ENCODE results near the gene IGDCC3.

IGDCC3 gene

DNA sequence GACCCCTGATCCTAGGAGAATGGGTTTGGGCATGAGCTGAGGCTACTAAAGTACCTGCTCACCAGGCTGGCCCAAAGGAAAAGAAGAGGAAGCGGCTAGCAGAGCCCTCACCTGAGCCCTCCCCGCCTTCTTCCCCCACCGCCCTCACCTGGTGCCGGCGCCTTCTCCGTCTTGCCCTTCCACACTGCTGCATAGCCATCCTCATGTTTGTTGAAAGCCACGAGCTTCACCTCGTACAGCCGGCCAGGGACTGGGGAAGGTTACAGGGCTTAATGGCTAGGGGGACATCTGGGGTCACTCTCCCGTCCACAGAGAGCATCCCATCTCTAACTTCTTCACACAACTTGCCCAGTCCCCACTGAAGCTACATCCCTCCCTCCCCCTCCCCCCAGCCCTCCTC, 13.9 kb upstream of the IGDCC3 start:
- DNase-seq (ENCODE audit: extremely low spot score, insufficient read length, low read depth): no peak
- FAIRE-seq: no peak

DNA sequence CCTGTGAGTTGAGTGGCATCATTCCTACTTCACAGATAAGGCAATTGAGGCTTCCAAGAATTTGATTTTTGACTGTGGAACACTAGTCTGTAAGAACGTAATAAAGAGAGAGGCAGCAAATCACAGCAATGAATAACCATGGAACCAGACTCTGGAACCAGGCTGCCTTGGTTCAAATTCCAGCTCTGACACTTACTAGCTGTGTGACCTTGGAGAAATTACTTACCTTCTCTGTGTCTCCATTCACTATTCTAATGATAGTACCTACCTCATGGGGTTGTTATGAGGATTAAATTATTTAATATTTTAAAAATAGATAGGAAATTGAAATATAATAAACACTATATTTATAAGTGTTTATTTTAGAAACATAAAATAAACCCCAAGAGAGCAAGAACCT, 12.6 kb upstream of the IGDCC3 start:
- DNase-seq (ENCODE audit: extremely low spot score, insufficient read length, low read depth): no peak
- no peak for FAIRE-seq

DNA sequence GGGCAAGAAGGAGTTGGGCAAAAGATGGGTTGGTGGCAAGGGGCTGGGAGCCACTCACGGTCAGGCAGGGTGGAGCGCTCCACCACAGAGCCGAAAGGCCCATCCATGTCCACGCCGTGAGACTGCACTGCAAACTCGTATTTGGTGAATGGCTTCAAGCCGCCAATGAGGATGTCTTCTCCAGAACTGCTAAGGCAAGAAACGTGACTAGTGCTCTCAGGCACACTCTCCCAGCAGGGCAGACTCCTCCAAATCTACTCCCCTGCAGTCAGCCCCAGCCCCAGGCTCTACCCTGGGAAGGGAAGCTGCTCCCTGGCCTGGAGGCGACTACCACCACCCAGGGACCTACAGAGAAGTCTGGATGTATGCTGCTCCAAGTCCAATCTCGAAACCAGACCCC, 11.4 kb upstream of the IGDCC3 start:
- DNase-seq (ENCODE audit: extremely low spot score, insufficient read length, low read depth) (no peak), FAIRE-seq (no peak)

DNA sequence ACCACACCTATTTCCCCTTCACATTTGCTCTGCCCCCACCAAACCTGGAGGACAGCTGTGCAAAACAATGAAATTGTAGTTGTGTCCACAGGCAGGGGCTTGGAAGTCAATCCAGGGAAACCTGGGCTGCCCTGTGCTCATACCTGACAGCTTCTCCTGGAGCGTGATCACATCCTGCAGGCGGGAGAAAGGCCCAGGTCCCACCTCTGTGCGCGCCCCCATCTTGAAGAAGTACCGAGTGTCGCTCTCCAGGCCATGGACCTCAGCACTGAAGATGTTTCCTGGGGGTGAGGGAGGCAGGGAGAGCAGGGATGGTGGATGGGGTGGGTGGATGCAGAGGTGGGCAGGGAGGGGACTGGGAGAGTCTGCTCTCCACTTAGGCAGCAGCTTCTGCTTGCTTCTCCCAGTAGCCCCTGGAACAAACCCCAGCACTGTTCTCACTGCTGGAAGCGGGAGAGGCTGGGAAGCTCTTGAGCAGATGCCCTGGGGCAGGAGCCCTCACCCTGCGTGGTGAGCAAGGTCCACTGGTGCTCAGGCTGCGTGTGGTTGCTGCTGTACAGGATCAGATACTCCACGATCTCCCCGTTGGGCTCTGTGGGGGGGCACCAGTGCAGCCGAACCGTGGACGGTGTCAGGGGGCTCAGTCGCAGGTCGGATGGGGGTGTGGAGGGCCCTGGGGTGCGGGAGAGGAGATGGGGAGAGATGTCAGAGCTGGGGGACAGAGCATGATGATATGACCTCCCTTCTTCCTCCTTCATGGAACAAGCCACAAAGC, 10.7 kb upstream of the IGDCC3 start:
- DNase-seq (ENCODE audit: extremely low spot score, insufficient read length, low read depth): no peak
- no peak for FAIRE-seq

GRCh38 chr15:65386886-65387285, 9.1 kb upstream of the IGDCC3 start:
- DNase-seq (ENCODE audit: extremely low spot score, insufficient read length, low read depth): no peak
- FAIRE-seq: no peak

- FAIRE-seq (no peak), DNase-seq (ENCODE audit: extremely low spot score, insufficient read length, low read depth) (no peak)
These were observed 8.6 kb upstream of the IGDCC3 start for GRCh38 chr15:65386376-65386775.

DNA sequence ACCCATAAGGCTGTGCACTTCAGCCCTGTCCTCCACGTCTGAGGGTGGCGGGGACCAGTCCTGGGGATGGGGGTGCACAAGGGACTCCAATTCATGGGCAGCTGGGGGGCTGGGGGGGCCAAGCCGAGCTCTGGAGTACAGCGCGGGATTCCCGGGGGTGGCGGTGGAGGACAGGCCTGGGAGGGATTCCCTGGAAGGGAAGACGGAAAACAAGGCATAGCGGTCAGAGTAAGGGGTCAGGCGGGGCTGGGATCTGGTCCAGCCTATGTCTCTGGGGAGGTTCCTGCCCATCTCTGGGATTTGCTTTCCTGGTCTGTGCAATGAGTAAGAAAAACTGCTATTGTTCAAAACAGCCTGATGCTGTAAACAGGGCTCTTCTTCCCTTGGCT, 8.1 kb upstream of the IGDCC3 start:
- DNase-seq (ENCODE audit: extremely low spot score, insufficient read length, low read depth) (no peak), FAIRE-seq (no peak)

DNA sequence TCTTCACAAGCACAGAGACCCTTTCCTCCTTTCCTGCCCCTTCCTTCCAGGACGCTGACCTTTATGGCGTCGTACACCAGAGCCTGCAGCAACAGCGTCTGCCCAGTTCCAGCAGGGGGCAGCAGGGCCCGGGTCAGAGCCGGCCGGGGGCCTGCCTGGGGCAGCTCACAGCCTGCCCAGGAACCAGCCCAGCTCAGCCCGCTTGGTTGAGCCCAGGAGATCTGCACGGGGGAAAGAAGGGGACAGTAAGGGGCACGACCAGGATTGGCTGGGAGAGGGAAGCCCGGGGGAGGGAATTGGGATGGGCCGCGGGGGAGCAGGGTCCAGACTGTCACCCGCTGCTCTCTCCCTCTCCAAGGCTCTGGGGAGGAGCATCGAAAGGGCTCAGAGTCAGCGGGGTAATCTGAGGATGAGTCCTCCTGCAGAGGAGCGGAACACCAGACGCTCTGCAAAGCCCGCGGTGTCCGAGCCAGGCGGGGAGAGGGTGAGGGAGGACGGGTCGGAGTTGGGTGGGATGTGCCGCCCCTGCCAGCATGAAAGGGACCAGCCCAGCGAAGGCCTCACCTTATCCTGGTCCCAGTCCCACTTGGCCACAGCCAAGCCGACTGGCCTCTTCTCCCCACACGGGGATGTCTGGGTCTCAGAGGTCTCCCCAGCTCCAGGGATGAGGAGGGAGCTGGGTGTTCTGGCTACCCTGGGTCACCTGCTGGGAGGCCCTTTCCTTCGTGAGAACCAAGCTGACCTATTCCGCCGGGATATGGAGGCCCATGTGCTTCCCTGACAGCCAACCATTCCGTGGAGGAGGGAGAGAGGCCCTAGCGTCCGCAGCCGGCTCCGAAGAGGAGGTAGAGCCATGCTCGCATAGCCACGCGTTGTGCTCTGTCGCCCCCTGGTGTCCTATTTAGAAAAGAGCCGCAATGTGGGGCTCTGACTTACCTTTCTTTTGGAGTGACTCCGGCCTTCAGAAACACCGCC, 7.4 kb upstream of the IGDCC3 start:
- peak; percentile 90 for DNase-seq (ENCODE audit: extremely low spot score, insufficient read length, low read depth)
- FAIRE-seq: peak; percentile 90

GRCh38 chr15:65384505-65384894, 6.7 kb upstream of the IGDCC3 start:
- DNase-seq (ENCODE audit: extremely low spot score, insufficient read length, low read depth): no peak
- FAIRE-seq: no peak

DNA sequence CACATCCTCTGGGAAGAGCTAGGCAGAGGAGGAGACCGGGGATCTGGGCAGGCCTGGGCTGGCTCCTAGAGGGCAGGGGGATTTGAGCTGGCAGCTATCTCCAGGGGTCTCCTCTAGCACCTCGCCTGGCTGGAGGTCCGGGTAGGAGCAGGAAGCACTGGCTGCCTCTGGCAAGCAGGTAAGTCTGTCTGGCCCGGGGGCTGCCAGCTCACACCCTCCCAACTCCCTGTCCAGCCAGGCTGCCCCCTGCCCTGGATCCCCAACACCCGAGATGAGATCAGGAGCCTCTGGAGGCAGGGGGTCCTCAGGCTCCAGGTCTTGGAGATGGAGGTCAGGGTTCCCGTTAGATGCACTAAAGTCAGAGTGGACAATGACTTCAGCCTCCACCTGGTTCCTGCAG, 6.2 kb upstream of the IGDCC3 start:
- FAIRE-seq (no peak), DNase-seq (ENCODE audit: extremely low spot score, insufficient read length, low read depth) (no peak)

DNA sequence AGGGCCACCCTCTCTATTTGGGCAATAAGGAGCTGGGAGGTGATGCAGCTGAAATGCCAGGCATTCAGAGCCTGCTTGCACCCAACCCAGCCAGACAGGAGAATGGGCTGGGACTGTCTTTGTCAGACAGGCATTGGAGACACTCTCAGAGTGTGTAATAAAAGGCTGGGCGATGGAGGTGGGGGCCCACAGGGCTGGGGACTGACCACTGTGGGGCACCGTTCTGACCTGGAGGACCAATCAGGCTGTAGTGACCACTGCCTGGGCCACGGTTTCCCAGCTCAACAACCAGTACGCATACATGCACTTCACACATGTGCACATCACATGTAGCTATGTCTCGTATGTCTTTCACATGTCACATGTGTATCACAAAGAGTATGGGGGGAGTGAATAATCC, 5.7 kb upstream of the IGDCC3 start:
- DNase-seq (ENCODE audit: extremely low spot score, insufficient read length, low read depth): no peak
- FAIRE-seq: no peak

GRCh38 chr15:65382921-65383320, 5.1 kb upstream of the IGDCC3 start:
- DNase-seq (ENCODE audit: extremely low spot score, insufficient read length, low read depth) (no peak), FAIRE-seq (no peak)

DNA sequence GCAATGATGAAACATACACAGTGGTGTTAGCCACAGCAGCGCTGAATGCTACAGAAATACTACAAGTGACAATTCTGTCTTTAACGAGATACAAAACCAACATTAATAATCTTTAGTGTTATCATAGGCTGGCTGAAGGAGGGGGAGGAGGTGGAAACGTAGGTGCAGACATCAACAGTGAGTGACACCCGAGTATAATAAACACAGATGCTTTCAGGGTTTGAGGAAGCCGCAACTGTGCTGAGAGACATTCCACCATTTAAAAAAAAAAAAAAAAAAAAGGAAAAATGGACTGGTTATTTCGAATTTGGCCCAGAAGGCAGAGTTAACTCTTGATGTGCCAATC, 4.3 kb upstream of the IGDCC3 start:
- no peak for DNase-seq (ENCODE audit: extremely low spot score, insufficient read length, low read depth)
- no peak for FAIRE-seq

DNA sequence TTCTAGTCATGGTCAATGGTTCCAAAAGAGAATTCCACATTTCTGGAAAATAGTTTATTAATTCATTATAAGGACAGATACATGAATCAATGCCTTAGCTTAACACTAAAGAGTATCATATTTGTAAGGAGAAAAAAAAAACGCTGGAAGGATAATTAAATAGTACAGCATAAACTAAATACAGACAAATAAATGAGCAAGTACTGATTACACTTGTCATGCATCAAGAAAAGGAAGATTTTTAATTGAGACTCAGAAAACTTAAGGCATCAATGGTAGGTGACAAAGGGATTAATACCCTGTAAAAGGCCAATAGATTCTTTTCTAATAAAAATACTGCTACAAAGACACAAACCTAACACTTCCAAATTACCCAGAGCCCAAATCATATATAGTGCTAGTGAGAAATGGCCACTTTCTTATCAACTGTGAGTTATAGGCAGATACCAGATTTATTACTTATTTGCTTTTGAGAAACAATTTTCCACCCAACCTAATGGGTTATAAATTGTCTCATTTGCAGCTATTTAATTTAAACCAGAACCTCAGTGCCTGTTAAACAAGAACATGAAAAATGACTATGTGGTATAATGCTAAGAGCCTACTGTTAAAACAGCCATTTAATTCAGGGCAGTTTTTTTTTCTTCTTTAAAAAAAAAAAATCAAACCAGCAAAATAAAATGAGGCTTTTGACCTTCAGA, 3.8 kb upstream of the IGDCC3 start:
- DNase-seq (ENCODE audit: extremely low spot score, insufficient read length, low read depth): no peak
- no peak for FAIRE-seq

DNA sequence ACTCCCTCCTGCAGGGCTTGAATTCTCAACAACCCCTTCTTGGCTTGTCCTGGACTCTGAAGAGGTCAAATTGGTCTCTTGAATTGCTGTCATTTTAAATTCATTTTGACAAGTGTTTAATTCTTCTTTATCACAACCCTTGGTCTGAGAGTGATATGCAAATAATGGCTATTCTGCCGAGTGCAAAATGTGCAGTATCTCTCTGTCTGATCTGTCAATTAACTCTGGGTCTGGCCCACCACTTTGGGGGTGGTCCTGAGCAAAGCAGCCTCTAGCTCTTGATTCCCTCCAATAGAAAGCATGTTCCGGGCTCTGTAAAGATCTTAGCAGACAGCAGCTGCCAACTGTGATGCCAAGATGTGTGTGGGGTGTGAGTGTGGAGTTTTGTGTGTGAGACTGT, 2.2 kb upstream of the IGDCC3 start:
- FAIRE-seq (no peak), DNase-seq (ENCODE audit: extremely low spot score, insufficient read length, low read depth) (no peak)

GRCh38 chr15:65377105-65377975, 462 bp downstream of the IGDCC3 start:
- DNase-seq (ENCODE audit: extremely low spot score, insufficient read length, low read depth) (no peak), FAIRE-seq (no peak)

- FAIRE-seq: no peak
These were observed 1.1 kb downstream of the IGDCC3 start for GRCh38 chr15:65376767-65377104.

GRCh38 chr15:65375871-65376607, 1.8 kb downstream of the IGDCC3 start:
- FAIRE-seq (no peak), DNase-seq (ENCODE audit: extremely low spot score, insufficient read length, low read depth) (no peak)

More at GRCh38 chr15:65376767-65377104, 1.1 kb downstream of the IGDCC3 start:
- DNase-seq (ENCODE audit: extremely low spot score, insufficient read length, low read depth): no peak

- FAIRE-seq (no peak), DNase-seq (ENCODE audit: extremely low spot score, insufficient read length, low read depth) (no peak)
These were observed 2.9 kb downstream of the IGDCC3 start for GRCh38 chr15:65374821-65375401.

Measured in GM18507 (cell line).